Muscle layer of colon (tissue), 2 donors: ENCODE results near the gene ANKRD12.

Experiments used
- H3K27ac ChIP-seq: one replicate; pipeline ENCODE4 v1.7.0; 2013; ENCODE audit warnings: low read depth, mild to moderate bottlenecking, low read length, moderate library complexity
- H3K27me3 ChIP-seq, 2 donors: one replicate each; pipeline ENCODE4 v1.7.0; 2013; ENCODE audit warnings: low read length in 2 of 2, mild to moderate bottlenecking in 2 of 2; ENCODE audit not compliant: insufficient read depth in 2 of 2, control insufficient read depth in 1 of 2
- H3K36me3 ChIP-seq: one replicate; pipeline ENCODE4 v1.7.0; 2013; ENCODE audit warnings: mild to moderate bottlenecking, low read length; ENCODE audit not compliant: insufficient read depth
- H3K4me1 ChIP-seq: one replicate; pipeline ENCODE4 v1.7.0; 2013; ENCODE audit warnings: mild to moderate bottlenecking, low read length; ENCODE audit not compliant: insufficient read depth
- H3K4me3 ChIP-seq, 2 donors: one replicate each; pipeline ENCODE4 v1.7.0; 2013; ENCODE audit warnings: low read length in 2 of 2, low read depth in 1 of 2, mild to moderate bottlenecking in 1 of 2, moderate library complexity in 1 of 2
- H3K9ac ChIP-seq: one replicate; pipeline ENCODE4 v1.7.0; 2013; ENCODE audit warnings: low read length
- H3K9me3 ChIP-seq: one replicate; pipeline ENCODE4 v1.7.0; 2013; ENCODE audit warnings: mild to moderate bottlenecking, low read length
- donor health status: abdominal sarcoma.
- donor health status: Adenocarcinoma of cecum.

The ANKRD12 gene

GRCh38 chr18:9319333-9319732 is 182.8 kb downstream of the ANKRD12 start:
- Histone ChIP-seq H3K27ac (no peak overlapping the region), H3K36me3 (no peaks in the 10 kb centered on the region), H3K4me1 (no peaks in the 10 kb centered on the region), H3K27me3 (no peaks in the 10 kb centered on the region), H3K9ac (no peak overlapping the region), H3K9me3 (no peaks in the 10 kb centered on the region), H3K4me3 (no peak overlapping the region)

- Histone ChIP-seq H3K4me3 (no peak overlapping the region), H3K4me1 (no peaks in the 10 kb centered on the region), H3K36me3 (no peaks in the 10 kb centered on the region), H3K9me3 (no peaks in the 10 kb centered on the region), H3K9ac (no peak overlapping the region), H3K27me3 (no peaks in the 10 kb centered on the region), H3K27ac (no peak overlapping the region)
These were observed 184.5 kb downstream of the ANKRD12 start for GRCh38 chr18:9321017-9321452.

GRCh38 chr18:9321736-9322135 is 185.2 kb downstream of the ANKRD12 start:
- Histone ChIP-seq H3K36me3 (no peaks in the 10 kb centered on the region), H3K9ac (no peak overlapping the region), H3K27me3 (no peaks in the 10 kb centered on the region), H3K4me3 (no peak overlapping the region), H3K27ac (no peak overlapping the region), H3K9me3 (no peaks in the 10 kb centered on the region), H3K4me1 (no peaks in the 10 kb centered on the region)

- Histone ChIP-seq H3K4me1 (no peaks in the 10 kb centered on the region), H3K27me3 (no peaks in the 10 kb centered on the region), H3K9me3 (no peaks in the 10 kb centered on the region), H3K4me3 (no peak overlapping the region), H3K9ac (no peak overlapping the region), H3K27ac (no peak overlapping the region), H3K36me3 (no peaks in the 10 kb centered on the region)
These were observed 186.2 kb downstream of the ANKRD12 start for GRCh38 chr18:9322744-9323143.

- H3K9me3 ChIP-seq = no peaks in the 10 kb centered on the region
- no peaks in the 10 kb centered on the region for H3K36me3 ChIP-seq
- no peak overlapping the region for H3K9ac ChIP-seq
- no peaks in the 10 kb centered on the region for H3K4me1 ChIP-seq
- no peak overlapping the region for H3K4me3 ChIP-seq
- H3K27ac ChIP-seq = no peak overlapping the region
- no peaks in the 10 kb centered on the region for H3K27me3 ChIP-seq
These were observed 187.3 kb downstream of the ANKRD12 start for GRCh38 chr18:9323750-9324445.

GRCh38 chr18:9325716-9326115 is 189.1 kb downstream of the ANKRD12 start:
- Histone ChIP-seq H3K9me3 (no peaks in the 10 kb centered on the region), H3K9ac (no peak overlapping the region), H3K36me3 (no peaks in the 10 kb centered on the region), H3K4me3 (no peak overlapping the region), H3K27me3 (no peaks in the 10 kb centered on the region), H3K4me1 (no peaks in the 10 kb centered on the region), H3K27ac (no peak overlapping the region)

DNA sequence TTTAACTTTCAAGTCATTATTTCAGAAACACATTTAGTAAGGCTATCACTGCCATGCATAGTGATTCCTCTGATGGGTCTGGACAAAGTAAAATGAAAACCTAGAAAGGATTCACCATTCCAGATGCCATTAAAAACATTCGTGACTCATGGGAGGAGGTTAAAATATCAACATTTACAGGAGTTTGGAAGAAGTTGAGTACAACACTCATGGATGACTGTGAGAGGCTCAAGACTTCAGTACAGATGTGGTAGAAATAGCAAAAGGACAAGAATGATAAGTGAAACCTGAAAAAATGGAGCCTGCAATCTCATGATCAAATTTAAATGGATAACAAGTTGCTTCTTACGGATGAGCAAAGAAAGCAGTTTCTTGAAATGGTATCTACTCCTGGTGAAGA is 192.2 kb downstream of the ANKRD12 start:
- no peak overlapping the region for H3K27ac ChIP-seq
- H3K27me3 ChIP-seq = no peaks in the 10 kb centered on the region
- H3K36me3 ChIP-seq = no peaks in the 10 kb centered on the region
- H3K9me3 ChIP-seq = no peaks in the 10 kb centered on the region
- H3K4me1 ChIP-seq = no peaks in the 10 kb centered on the region
- H3K9ac ChIP-seq = no peak overlapping the region
- H3K4me3 ChIP-seq = no peak overlapping the region

DNA sequence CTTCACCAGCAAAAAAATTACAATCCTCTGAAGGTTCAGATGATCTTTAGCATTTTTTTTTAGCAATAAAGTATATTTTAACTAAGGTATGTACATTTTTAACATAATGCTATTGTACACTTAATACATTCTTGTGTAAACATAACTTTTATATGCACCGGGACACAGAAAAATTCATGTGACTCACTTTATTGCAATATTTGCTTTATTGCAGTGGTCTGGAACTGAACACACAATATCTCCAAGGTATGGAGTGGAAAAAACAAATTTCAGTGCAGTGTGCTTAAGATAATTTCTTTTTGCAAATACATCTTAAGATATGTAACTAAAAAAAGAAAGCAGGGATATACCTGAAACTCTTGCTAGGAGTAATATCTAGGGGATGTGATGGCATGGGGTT is 192.9 kb downstream of the ANKRD12 start:
- H3K9me3 ChIP-seq = no peaks in the 10 kb centered on the region
- no peaks in the 10 kb centered on the region for H3K27me3 ChIP-seq
- H3K4me1 ChIP-seq = no peaks in the 10 kb centered on the region
- no peak overlapping the region for H3K27ac ChIP-seq
- H3K4me3 ChIP-seq = no peak overlapping the region
- H3K9ac ChIP-seq = no peak overlapping the region
- H3K36me3 ChIP-seq = no peaks in the 10 kb centered on the region

DNA sequence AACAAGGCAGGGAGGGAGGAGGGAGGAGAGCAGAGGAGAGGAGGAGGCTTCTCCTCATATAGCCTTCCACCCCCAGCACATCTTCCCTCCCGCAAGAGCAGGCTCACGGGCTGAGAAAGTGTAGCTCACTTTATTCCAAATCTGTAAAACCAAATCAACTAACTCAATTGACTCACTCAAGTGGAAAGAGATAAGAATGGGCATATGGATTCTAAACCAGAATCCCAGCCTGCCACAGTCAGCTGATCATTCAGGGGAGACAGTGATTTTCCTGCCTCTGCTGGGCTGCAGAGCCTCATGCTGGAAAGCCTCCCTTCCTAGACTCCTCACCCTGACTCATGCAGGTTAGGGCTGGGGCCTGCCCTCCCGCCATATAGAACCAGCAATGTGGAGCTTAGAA is 193.8 kb downstream of the ANKRD12 start:
- H3K27ac ChIP-seq = no peak overlapping the region
- no peaks in the 10 kb centered on the region for H3K27me3 ChIP-seq
- no peaks in the 10 kb centered on the region for H3K9me3 ChIP-seq
- H3K9ac ChIP-seq = no peak overlapping the region
- H3K4me1 ChIP-seq = no peaks in the 10 kb centered on the region
- H3K4me3 ChIP-seq = no peak overlapping the region
- H3K36me3 ChIP-seq = no peaks in the 10 kb centered on the region

GRCh38 chr18:9333441-9334328 is 197.1 kb downstream of the ANKRD12 start:
- peak overlapping the region; percentile 67 to 92 for H3K4me3 ChIP-seq
- no peaks in the 10 kb centered on the region for H3K9me3 ChIP-seq
- H3K27me3 ChIP-seq = no peaks in the 10 kb centered on the region
- H3K4me1 ChIP-seq = peaks cover 4% of the 10 kb centered on the region
- H3K9ac ChIP-seq = peak overlapping the region; percentile 73
- H3K27ac ChIP-seq = peak overlapping the region; percentile 59
- H3K36me3 ChIP-seq = peaks cover 8% of the 10 kb centered on the region

DNA sequence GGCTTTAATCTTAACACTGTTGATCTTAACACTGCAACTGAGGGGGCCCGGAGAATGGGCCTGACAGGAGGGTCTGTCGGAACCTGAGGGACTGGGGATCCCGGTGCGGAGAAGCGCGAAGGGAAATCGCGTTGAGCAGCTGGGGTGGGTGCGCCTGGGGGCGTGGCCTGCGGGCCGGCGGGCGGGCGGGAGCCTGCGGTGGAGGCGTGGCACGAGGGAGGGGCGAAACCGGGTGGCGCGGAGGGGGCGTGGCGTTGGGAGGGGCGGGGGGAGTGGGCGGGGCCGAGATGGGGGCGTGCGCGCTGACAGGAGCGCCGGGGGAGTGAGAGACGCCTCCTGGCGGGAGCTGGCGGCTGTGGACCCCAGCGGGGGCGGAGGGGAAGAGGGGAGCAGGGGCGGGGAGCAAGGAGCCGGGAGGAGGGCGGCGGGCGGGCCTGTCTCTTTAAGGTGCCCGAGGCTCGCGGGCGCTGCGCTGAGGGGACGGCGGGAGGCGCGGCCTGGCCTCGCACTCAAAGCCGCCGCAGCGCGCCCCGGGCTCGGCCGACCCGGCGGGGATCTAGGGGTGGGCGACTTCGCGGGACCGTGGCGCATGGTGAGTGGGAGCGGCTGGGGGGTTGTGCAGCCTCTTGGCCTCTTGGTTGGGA is 197.9 kb downstream of the ANKRD12 start, which contains the start of gene TWSG1:
Gene TWSG1 (plus strand): TSS at position 445 of the 644 bp plus-strand sequence. CDS start 2,457 bp downstream, outside the sequence.
- no peaks in the 10 kb centered on the region for H3K27me3 ChIP-seq
- H3K4me3 ChIP-seq = peak within 1 kb of the TSS; percentile 69 to 92
- no peaks in the 10 kb centered on the region for H3K9me3 ChIP-seq
- peaks cover 4% of the 10 kb centered on the region for H3K4me1 ChIP-seq
- peak within 1 kb of the TSS; percentile 81 for H3K27ac ChIP-seq
- H3K36me3 ChIP-seq = peaks cover 8% of the 10 kb centered on the region
- peak within 1 kb of the TSS; percentile 73 for H3K9ac ChIP-seq
